Measurements from ENCODE around the gene CRIP1.

GRCh38 chr14:105495990-105496830 is 9.5 kb downstream of the CRIP1 start:
- no peak for TF ChIP-seq EZH2 (IDR thresholded peaks at IDR 0.05; ENCODE audit: borderline replicate concordance, low read depth, low read length, severe bottlenecking)
- no peak for TF ChIP-seq CTCF (IDR thresholded peaks at IDR 0.05; ENCODE audit: extremely low read depth in 1 of 2, insufficient read depth in 1 of 2, low read depth in 1 of 2, low read length in 2 of 2)
- TF ChIP-seq POLR2A (IDR thresholded peaks at IDR 0.05; ENCODE audit: low read depth, low read length) = no peak
- TF ChIP-seq MAX (IDR thresholded peaks at IDR 0.05; ENCODE audit: insufficient read depth, insufficient read length) = no peak
- TF ChIP-seq JUN (IDR thresholded peaks at IDR 0.05; ENCODE audit: borderline replicate concordance, insufficient read depth, insufficient read length, low read depth) = no peak
- no peak for TF ChIP-seq POLR2AphosphoS5 (IDR thresholded peaks at IDR 0.05; ENCODE audit: insufficient read depth, low read depth, low read length)

All from endothelial cell of umbilical vein (primary cell).